Aortic smooth muscle cell (primary cell): Measurements from ENCODE around the gene UBAP2. TPM values are rescaled to one million over a fixed set of nuclear protein-coding genes. Genes with fewer than 3 reads are reported as not detected.

ENCODE experiments used
- total RNA-seq: library from RNA; depleted of rRNA; stranded (reverse); fragments of >200 nt; gene quantifications from 2 replicates; pipeline ENCODE4 v1.2.3, GENCODE V29; 2014

The UBAP2 gene
- 13.4 and 14.9 TPM in 2 replicates for total RNA-seq

GRCh38 chr9:34048727-34049629 is at the start of gene UBAP2:
Gene UBAP2, minus strand, starts transcription at chr9:34048887. Its CDS starts 31,739 bp downstream, at chr9:34017148.

Other genes with a start within 250 kb of the UBAP2 start
- 14.4 and 19.5 TPM in 2 replicates for gene UBE2R2, start 231.7 kb downstream of the UBAP2 start, total RNA-seq
- 9.6 and 10.0 TPM in 2 replicates for gene DCAF12, start 77.8 kb upstream of the UBAP2 start, total RNA-seq
- gene UBAP1, start 130.2 kb upstream of the UBAP2 start, total RNA-seq: 26.8 and 29.2 TPM in 2 replicates